MM.1S (cell line): Measurements from ENCODE around the gene PELI1.

Source experiments
- DNase-seq: peaks from one replicate; pipeline ENCODE4 v3.0.0-alpha.2; 2015
- H2AFZ ChIP-seq: fragments of 300-600 bp; sonication (generic); 2 replicates; pipeline ENCODE4 v1.6.0; 2016; ENCODE audit warnings: antibody characterized with exemption, low read length
- H3F3A ChIP-seq: fragments of 300-600 bp; sonication (generic); 2 replicates; pipeline ENCODE4 v1.6.1; 2016; ENCODE audit warnings: mild to moderate bottlenecking, antibody characterized with exemption, low read length, moderate library complexity, mixed read lengths; ENCODE audit not compliant: insufficient read depth
- H3K27ac ChIP-seq: fragments of 300-600 bp; sonication (generic); 2 replicates; pipeline ENCODE4 v1.5.1; 2016; ENCODE audit warnings: mild to moderate bottlenecking, low read length
- H3K27me3 ChIP-seq: fragments of 300-600 bp; sonication (generic); replicated peaks from 2 replicates; pipeline ENCODE4 v1.6.0; 2016; ENCODE audit warnings: low read length; ENCODE audit not compliant: insufficient read depth
- H3K36me3 ChIP-seq: fragments of 300-600 bp; sonication (generic); replicated peaks from 2 replicates; pipeline ENCODE4 v1.6.1; 2016; ENCODE audit warnings: mild to moderate bottlenecking, low read length, mixed read lengths; ENCODE audit not compliant: insufficient read depth
- H3K4me1 ChIP-seq: fragments of 300-600 bp; sonication (generic); 2 replicates; pipeline ENCODE4 v1.6.1; 2016; ENCODE audit warnings: low read length, mixed read lengths
- H3K4me2 ChIP-seq: fragments of 300-600 bp; sonication (generic); 2 replicates; pipeline ENCODE4 v1.6.0; 2016; ENCODE audit warnings: low read depth, low read length
- H3K4me3 ChIP-seq: fragments of 300-600 bp; sonication (generic); 2 replicates; pipeline ENCODE4 v1.5.1; 2016; ENCODE audit warnings: low read length, mixed read lengths
- H3K79me2 ChIP-seq: fragments of 300-600 bp; sonication (generic); 2 replicates; pipeline ENCODE4 v1.6.1; 2016; ENCODE audit warnings: mixed run types, low read length, mixed read lengths
- H3K9ac ChIP-seq: fragments of 300-600 bp; sonication (generic); 2 replicates; pipeline ENCODE4 v1.6.1; 2016; ENCODE audit warnings: low read length, mixed read lengths
- H3K9me2 ChIP-seq: fragments of 300-600 bp; sonication (generic); replicated peaks from 2 replicates; pipeline ENCODE4 v1.6.1; 2016; ENCODE audit warnings: mild to moderate bottlenecking, low read length, mixed read lengths; ENCODE audit not compliant: insufficient read depth
- H3K9me3 ChIP-seq: fragments of 300-600 bp; sonication (generic); replicated peaks from 2 replicates; pipeline ENCODE4 v1.6.1; 2016; ENCODE audit warnings: mild to moderate bottlenecking, low read length, mixed read lengths; ENCODE audit not compliant: insufficient read depth
- H4K20me1 ChIP-seq: fragments of 300-600 bp; sonication (generic); 2 replicates; pipeline ENCODE4 v1.6.1; 2016; ENCODE audit warnings: mild to moderate bottlenecking, low read length, moderate library complexity, mixed read lengths; ENCODE audit not compliant: insufficient read depth
- EZH2 ChIP-seq: fragments of 300-600 bp; sonication (generic); optimal IDR thresholded peaks from 2 replicates; pipeline ENCODE3; 2017; ENCODE audit warnings: low read depth, mild to moderate bottlenecking, antibody characterized with exemption, low read length, mixed read lengths
- EZH2phosphoT487 ChIP-seq: fragments of 300-600 bp; sonication (generic); IDR thresholded peaks from 2 replicates; pipeline ENCODE4 v1.6.1; 2018; ENCODE audit warnings: antibody characterized with exemption, low read length
- TF ChIP-seq, protein P1 (sequence below): fragments of 300-600 bp; sonication (generic); IDR thresholded peaks from 2 replicates; pipeline ENCODE4 v1.5.1; 2016; ENCODE audit warnings: antibody characterized with exemption, low read length, mixed read lengths

Gene PELI1

DNA sequence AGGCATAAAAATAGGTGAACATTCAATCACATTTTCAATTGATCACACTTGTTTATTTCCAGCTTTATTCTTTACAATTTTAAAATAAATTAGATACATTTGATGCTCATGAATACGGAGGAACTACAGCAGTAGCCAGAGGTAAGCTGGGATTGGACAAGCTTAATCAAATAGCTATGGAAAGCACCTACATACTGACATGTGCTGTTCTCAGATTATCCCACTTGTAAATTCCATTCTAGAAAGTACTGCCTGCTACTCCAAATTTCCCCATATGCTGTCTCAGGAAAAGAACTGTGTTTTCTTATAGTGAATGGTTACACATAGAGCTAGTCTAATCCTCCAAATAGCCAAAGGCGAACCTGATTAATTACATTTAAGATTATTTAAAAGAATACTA lies 24.2 kb downstream of the PELI1 start:
- no peaks in the 10 kb centered on the region for H4K20me1 ChIP-seq

DNA sequence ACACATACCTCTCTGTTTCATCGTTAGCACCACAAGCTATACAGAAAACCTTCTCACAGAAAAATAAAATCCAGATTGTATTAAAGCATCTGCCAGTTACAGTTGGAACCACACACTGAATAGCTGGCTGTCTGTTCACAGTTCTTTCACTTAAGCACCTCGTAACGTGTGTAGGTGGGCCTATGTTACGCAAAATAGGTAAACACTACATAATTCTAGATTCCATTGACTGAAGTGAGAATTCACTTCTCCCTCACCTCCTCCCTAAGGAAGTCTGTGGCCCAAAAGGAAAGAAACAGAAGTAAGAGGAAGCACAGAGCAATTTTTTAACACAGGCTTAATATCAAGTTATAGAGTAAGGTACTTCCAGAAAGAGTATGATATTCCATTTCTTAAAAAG lies 24.9 kb downstream of the PELI1 start:
- H3K4me2 ChIP-seq: no peak overlapping the region
- no peak for DNase-seq
- TF ChIP-seq, protein P1, sequence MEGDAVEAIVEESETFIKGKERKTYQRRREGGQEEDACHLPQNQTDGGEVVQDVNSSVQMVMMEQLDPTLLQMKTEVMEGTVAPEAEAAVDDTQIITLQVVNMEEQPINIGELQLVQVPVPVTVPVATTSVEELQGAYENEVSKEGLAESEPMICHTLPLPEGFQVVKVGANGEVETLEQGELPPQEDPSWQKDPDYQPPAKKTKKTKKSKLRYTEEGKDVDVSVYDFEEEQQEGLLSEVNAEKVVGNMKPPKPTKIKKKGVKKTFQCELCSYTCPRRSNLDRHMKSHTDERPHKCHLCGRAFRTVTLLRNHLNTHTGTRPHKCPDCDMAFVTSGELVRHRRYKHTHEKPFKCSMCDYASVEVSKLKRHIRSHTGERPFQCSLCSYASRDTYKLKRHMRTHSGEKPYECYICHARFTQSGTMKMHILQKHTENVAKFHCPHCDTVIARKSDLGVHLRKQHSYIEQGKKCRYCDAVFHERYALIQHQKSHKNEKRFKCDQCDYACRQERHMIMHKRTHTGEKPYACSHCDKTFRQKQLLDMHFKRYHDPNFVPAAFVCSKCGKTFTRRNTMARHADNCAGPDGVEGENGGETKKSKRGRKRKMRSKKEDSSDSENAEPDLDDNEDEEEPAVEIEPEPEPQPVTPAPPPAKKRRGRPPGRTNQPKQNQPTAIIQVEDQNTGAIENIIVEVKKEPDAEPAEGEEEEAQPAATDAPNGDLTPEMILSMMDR: no peak
- TF ChIP-seq EZH2: no peak
- no peak for TF ChIP-seq EZH2phosphoT487

More for the DNA sequence above, 24.2 kb downstream of the PELI1 start:
- no peak for DNase-seq
- Histone ChIP-seq H3K4me1 (no peaks in the 10 kb centered on the region), H3K9ac (no peak overlapping the region), H3K4me3 (no peak overlapping the region), H3K9me2 (no peaks in the 10 kb centered on the region), H3K4me2 (no peak overlapping the region), H2AFZ (no peak overlapping the region), H3K9me3 (no peaks in the 10 kb centered on the region), H3K36me3 (no peaks in the 10 kb centered on the region), H3K27me3 (no peaks in the 10 kb centered on the region), H3K27ac (no peak overlapping the region), H3K79me2 (peaks cover 97% of the 10 kb centered on the region), H3F3A (no peaks in the 10 kb centered on the region)
- TF ChIP-seq EZH2: no peak

DNA sequence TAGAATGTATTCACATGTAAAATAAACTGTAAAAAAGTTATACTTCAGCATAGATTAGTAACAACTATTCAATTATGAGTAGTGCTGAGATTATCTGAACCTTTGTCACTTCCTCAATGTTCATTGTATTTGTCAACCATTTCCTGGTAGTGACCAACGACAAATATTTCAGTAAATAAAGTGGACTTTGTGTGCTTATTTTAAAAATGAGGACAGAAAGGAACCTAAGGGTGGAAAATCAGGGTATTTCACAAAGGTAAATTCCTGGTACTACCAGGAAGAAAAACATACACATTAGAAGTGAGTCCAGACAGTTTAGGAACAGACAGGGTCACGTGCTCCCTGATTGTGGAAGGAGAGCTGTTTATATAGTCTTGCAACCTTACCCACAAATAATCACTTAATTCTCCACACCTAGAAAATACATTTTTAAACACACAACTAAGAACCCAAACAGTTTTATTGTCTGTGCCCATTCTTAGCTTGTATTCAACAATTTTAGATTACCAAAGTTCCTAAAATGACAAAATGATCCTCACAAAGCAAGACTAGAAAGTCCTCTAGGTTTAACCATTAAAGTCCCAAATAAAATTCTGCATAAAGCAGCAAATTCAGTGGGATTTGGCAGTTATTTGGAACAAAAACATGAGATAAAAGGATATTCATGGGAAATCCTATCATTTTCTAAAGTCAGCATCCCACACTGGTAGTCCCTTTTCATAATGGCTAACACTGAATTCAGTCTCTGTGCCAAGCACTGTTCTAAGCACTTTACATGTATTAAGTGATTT lies 28.2 kb downstream of the PELI1 start:
- H3K9me2 ChIP-seq: no peaks in the 10 kb centered on the region
- no peak overlapping the region for H3K27ac ChIP-seq
- H3K9ac ChIP-seq: no peak overlapping the region
- H3K79me2 ChIP-seq: peaks cover 99% of the 10 kb centered on the region
- no peak for DNase-seq
- H3K4me2 ChIP-seq: no peak overlapping the region
- TF ChIP-seq, protein P1: no peak
- no peaks in the 10 kb centered on the region for H3K27me3 ChIP-seq
- peaks cover 1% of the 10 kb centered on the region; the same call in 1 of the 2 replicates for H3F3A ChIP-seq
- no peaks in the 10 kb centered on the region for H3K36me3 ChIP-seq
- peaks cover 13% of the 10 kb centered on the region for H3K4me1 ChIP-seq
- no peaks in the 10 kb centered on the region for H4K20me1 ChIP-seq
- H3K4me3 ChIP-seq: no peak overlapping the region
- H3K9me3 ChIP-seq: no peaks in the 10 kb centered on the region
- H2AFZ ChIP-seq: no peak overlapping the region

More for the DNA sequence above, 24.9 kb downstream of the PELI1 start:
- Histone ChIP-seq H4K20me1 (no peaks in the 10 kb centered on the region), H3K79me2 (peaks cover 97% of the 10 kb centered on the region), H3K36me3 (no peaks in the 10 kb centered on the region), H3K9me2 (no peaks in the 10 kb centered on the region), H3F3A (no peaks in the 10 kb centered on the region; the same call in 1 of the 2 replicates), H2AFZ (no peak overlapping the region), H3K27me3 (no peaks in the 10 kb centered on the region), H3K9me3 (no peaks in the 10 kb centered on the region), H3K4me3 (no peak overlapping the region), H3K4me1 (peaks cover 5% of the 10 kb centered on the region), H3K27ac (no peak overlapping the region), H3K9ac (no peak overlapping the region)

DNA sequence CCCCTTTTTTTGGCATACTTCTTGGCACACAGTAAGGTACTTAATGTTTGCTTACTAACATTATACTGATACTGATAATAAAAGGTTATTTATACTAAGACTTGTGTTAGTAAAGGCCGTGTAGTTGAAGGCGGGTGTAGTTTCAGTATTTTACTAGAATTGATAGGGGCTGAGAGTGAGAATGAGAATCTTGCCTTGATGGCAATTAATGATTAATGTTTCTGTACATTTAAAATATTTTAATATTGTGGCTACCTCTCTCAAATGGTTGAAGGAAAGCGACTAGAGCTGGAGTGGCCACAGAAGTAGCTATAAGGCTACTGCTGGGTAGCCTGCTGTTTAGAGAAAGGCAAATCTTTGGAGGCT lies 29.3 kb downstream of the PELI1 start:
- Histone ChIP-seq H3K27ac (no peak overlapping the region), H3K27me3 (no peaks in the 10 kb centered on the region), H3K4me3 (no peak overlapping the region), H3K9me2 (no peaks in the 10 kb centered on the region), H3K9ac (no peak overlapping the region), H3K79me2 (peaks cover 97% of the 10 kb centered on the region), H3F3A (peaks cover 2% of the 10 kb centered on the region; the same call in 1 of the 2 replicates), H3K4me1 (peaks cover 13% of the 10 kb centered on the region), H2AFZ (no peak overlapping the region), H4K20me1 (no peaks in the 10 kb centered on the region), H3K9me3 (no peaks in the 10 kb centered on the region), H3K36me3 (no peaks in the 10 kb centered on the region), H3K4me2 (peak overlapping the region; percentile 23; the same call in 1 of the 2 replicates)
- DNase-seq: no peak
- no peak for TF ChIP-seq EZH2
- no peak for TF ChIP-seq EZH2phosphoT487
- TF ChIP-seq, protein P1: no peak
